GM13976 (cell line): ENCODE data around the gene MPZL2.

ENCODE experiments used
- DNase-seq: peaks from one replicate; pipeline ENCODE4 v3.0.0; 2012; ENCODE audit warnings: low spot score
- CTCF ChIP-seq: IDR thresholded peaks from 2 replicates; pipeline ENCODE4 v1.5.1; 2012; ENCODE audit warnings: borderline replicate concordance, mild to moderate bottlenecking; ENCODE audit not compliant: insufficient read depth; ENCODE audit errors: extremely low read depth, missing control alignments, control extremely low read depth
- in situ Hi-C: fragments of 300-500 bp; cut with MboI; formaldehyde crosslinking; loops from one replicate; pipeline ENCODE4 v1.12.0; 2022; ENCODE audit warnings: low sequenced_read_pairs, mixed read lengths, inconsistent platforms; ENCODE audit not compliant: unreplicated experiment

MPZL2 gene

GRCh38 chr11:118239509-118240205, 24.4 kb downstream of the MPZL2 start:
- no peak for DNase-seq
- in situ Hi-C loops, result no loop called here
- TF ChIP-seq CTCF, result no peak

- DNase-seq, result no peak
- TF ChIP-seq CTCF, result no peak
- in situ Hi-C loops, result no loop called here
Measured at GRCh38 chr11:118238929-118239328, 25.2 kb downstream of the MPZL2 start.

GRCh38 chr11:118238421-118238820, 25.7 kb downstream of the MPZL2 start:
- in situ Hi-C loops, result no loop called here
- no peak for DNase-seq
- TF ChIP-seq CTCF, result no peak

DNA sequence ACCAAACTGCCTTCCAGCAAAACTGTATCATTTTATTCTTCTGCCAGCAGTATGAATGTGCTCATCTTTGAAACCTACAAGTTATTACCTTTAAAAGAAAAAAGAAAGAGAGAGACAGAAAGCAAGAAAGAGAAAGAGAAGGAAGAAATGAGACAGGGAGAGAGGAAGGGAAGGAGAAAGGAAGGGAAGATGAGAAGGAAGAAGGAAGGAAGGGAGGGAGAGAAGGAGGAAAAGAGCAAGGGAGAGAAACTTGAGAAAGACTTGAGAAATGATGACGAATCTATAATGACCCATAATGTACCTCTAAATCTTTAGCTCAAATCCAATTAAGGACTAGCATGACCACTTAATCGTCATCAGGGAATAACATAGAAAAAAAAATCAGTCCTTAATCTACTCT, 27.9 kb downstream of the MPZL2 start:
- no peak for TF ChIP-seq CTCF
- in situ Hi-C loops, result no loop called here
- DNase-seq, result no peak

GRCh38 chr11:118234833-118235232, 29.3 kb downstream of the MPZL2 start:
- no peak for DNase-seq
- in situ Hi-C loops, result no loop called here
- no peak for TF ChIP-seq CTCF

DNA sequence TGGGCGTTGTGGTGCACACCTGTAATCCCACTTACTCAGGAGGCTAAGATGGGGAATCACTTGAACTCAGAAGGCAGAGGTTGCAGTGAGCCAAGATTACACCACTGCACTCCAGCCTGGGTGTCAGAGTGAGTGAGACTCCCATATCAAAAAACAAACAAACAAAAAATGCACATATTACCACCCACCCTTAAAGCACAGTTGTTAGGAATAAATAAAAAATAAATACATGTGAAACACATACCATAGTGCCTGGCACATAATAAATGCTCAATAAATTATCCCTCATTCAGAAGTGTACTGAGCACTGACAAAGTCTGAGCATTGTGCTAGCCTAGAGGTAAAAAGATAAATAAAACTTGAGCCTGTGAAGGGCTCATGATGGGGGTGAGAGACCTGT, 30.2 kb downstream of the MPZL2 start:
- TF ChIP-seq CTCF, result no peak
- in situ Hi-C loops, result no loop called here
- DNase-seq, result no peak
